K562 (cell line): ENCODE measurements around the gene HBM. TPM values are rescaled to one million over a fixed set of nuclear protein-coding genes. Genes with fewer than 3 reads are reported as not detected.

Experiments
- ASH1L ChIP-seq: fragments of 450-650 bp; IDR thresholded peaks from 2 replicates; pipeline ENCODE4 v1.6.1; 2018; ENCODE audit warnings: borderline replicate concordance, mild to moderate bottlenecking, low read depth; ENCODE audit not compliant: partially characterized antibody
- BRF2 ChIP-seq: IDR thresholded peaks from 3 replicates; pipeline ENCODE4 v1.6.1; 2011; ENCODE audit warnings: borderline replicate concordance, mild to moderate bottlenecking; ENCODE audit not compliant: insufficient read length, insufficient read depth
- CSDE1 ChIP-seq, 2 experiments: fragments of 450-650 bp; IDR thresholded peaks; 2 replicates each; pipeline ENCODE4 v1.6.1; 2016; ENCODE audit warnings: mild to moderate bottlenecking in 1 of 2
- CTBP1 ChIP-seq: fragments of 450-650 bp; IDR thresholded peaks from 2 replicates; pipeline ENCODE4 v1.6.1; 2016; ENCODE audit warnings: borderline replicate concordance
- EGR1 ChIP-seq: fragments of 450-650 bp; conservative IDR thresholded peaks from 2 replicates; pipeline ENCODE4 v1.6.1; 2017; ENCODE audit warnings: mild to moderate bottlenecking
- GATAD2A ChIP-seq: fragments of 450-650 bp; IDR thresholded peaks from 2 replicates; pipeline ENCODE4 v1.6.1; 2017
- GTF2A2 ChIP-seq: IDR thresholded peaks from 2 replicates; pipeline ENCODE4 v1.6.1; 2016; ENCODE audit warnings: mild to moderate bottlenecking, missing genetic modification characterization, missing compliant biosample characterization
- HIVEP1 ChIP-seq: fragments of 250-450 bp; sonication (Bioruptor Pico); IDR thresholded peaks from 2 replicates; pipeline ENCODE4 v1.4.0; 2020; ENCODE audit warnings: mild to moderate bottlenecking
- IRF1 ChIP-seq: sonication (generic); formaldehyde crosslinking; IDR thresholded peaks from 2 replicates; pipeline ENCODE4 v1.8.0; 2022; ENCODE audit warnings: missing genetic modification reagents, mild to moderate bottlenecking, borderline replicate concordance
- MTF1 ChIP-seq: fragments of 250-450 bp; sonication (Bioruptor Pico); IDR thresholded peaks from 2 replicates; pipeline ENCODE4 v1.9.0; 2021; ENCODE audit warnings: moderate library complexity, mild to moderate bottlenecking, inconsistent platforms, borderline replicate concordance
- MXI1 ChIP-seq: IDR thresholded peaks from 2 replicates; pipeline ENCODE4 v1.6.1; 2011; ENCODE audit warnings: low read depth, mild to moderate bottlenecking, improper control_type of control experiment, low read length
- NFE2 ChIP-seq: IDR thresholded peaks from 2 replicates; pipeline ENCODE4 v1.6.1; 2014; ENCODE audit warnings: antibody characterized with exemption, low read depth
- NFRKB ChIP-seq: fragments of 450-650 bp; IDR thresholded peaks from 2 replicates; pipeline ENCODE4 v1.6.1; 2016; ENCODE audit warnings: low read depth
- NR2C2 ChIP-seq, 2 experiments: fragments of 200-800 bp in 1 of 2; sonication (Bioruptor generic) in 1 of 2; sonication (generic) in 1 of 2; formaldehyde crosslinking in 1 of 2; IDR thresholded peaks; 2 replicates each; pipeline versions ENCODE4 v1.6.1 to v1.8.0; 2016 to 2022; ENCODE audit warnings: mild to moderate bottlenecking in 1 of 2, missing compliant biosample characterization in 1 of 2, missing genetic modification characterization in 1 of 2, missing genetic modification reagents in 1 of 2
- RBFOX2 ChIP-seq: fragments of 200-400 bp; formaldehyde crosslinking; IDR thresholded peaks from 2 replicates; pipeline ENCODE4 v1.6.1; 2017; ENCODE audit warnings: low read depth, mild to moderate bottlenecking, low read length, moderate library complexity
- RREB1 ChIP-seq: fragments of 250-450 bp; sonication (Bioruptor Pico); IDR thresholded peaks from 2 replicates; pipeline ENCODE4 v1.4.0; 2020
- SIN3B ChIP-seq: fragments of 450-650 bp; IDR thresholded peaks from 2 replicates; pipeline ENCODE4 v1.6.1; 2017; ENCODE audit warnings: low read depth, mild to moderate bottlenecking, moderate library complexity
- SIX5 ChIP-seq, 2 experiments: IDR thresholded peaks; 2 replicates each; pipeline ENCODE4 v1.6.1; 2011; ENCODE audit warnings: low read length in 2 of 2, borderline replicate concordance in 1 of 2, low read depth in 1 of 2, mild to moderate bottlenecking in 1 of 2, moderate library complexity in 1 of 2; ENCODE audit not compliant: insufficient read depth in 1 of 2
- SRSF1 ChIP-seq: fragments of 200-400 bp; formaldehyde crosslinking; IDR thresholded peaks from 2 replicates; pipeline ENCODE4 v1.6.1; 2017; ENCODE audit warnings: mild to moderate bottlenecking, low read depth, low read length, moderate library complexity
- TAF1 ChIP-seq: IDR thresholded peaks from 2 replicates; pipeline ENCODE4 v1.6.1; 2011; ENCODE audit warnings: mild to moderate bottlenecking, low read length, moderate library complexity; ENCODE audit not compliant: insufficient read depth, control insufficient read depth, severe bottlenecking; ENCODE audit errors: extremely low read depth
- U2AF1 ChIP-seq: fragments of 200-400 bp; formaldehyde crosslinking; optimal IDR thresholded peaks from 2 replicates; pipeline ENCODE3; 2017; ENCODE audit warnings: mild to moderate bottlenecking, low read depth, low read length, moderate library complexity
- ZEB2 ChIP-seq: fragments of 450-650 bp; IDR thresholded peaks from 2 replicates; pipeline ENCODE4 v1.6.1; 2016
- ZNF780A ChIP-seq: fragments of 250-450 bp; sonication (Bioruptor Pico); IDR thresholded peaks from 2 replicates; pipeline ENCODE4 v1.5.0; 2021; ENCODE audit warnings: mild to moderate bottlenecking
- polyA plus RNA-seq, 8 experiments: library from polyadenylated mRNA; depleted of rRNA in 4 of 8; stranded (reverse) in 5 of 8; unstranded in 3 of 8; fragments of >200 nt; fragmentation: Nextera tagmentation in 2 of 8; fragmentation: Illumina TruSeq in 1 of 8; extraction: Ambion mirVana in 2 of 8; extraction: Trizol in 1 of 8; gene quantifications; 2 replicates each; pipeline versions ENCODE4 v1.2.1 to v1.2.3, GENCODE V29; 2011 to 2014; ENCODE audit warnings: inconsistent platforms in 1 of 8, missing spikeins in 1 of 8
- total RNA-seq, 7 experiments: library from RNA; depleted of rRNA in 6 of 7; stranded (reverse); fragments of >200 nt in 6 of 7; fragmentation: Illumina TruSeq in 2 of 7; extraction: Trizol in 2 of 7; gene quantifications; 2 replicates each; pipeline versions ENCODE4 v1.2.1 to v1.2.3, GENCODE V29; 2011 to 2021; ENCODE audit warnings: low replicate concordance in 1 of 7

HBM gene
- total and polyA plus RNA-seq, 9 of the 15 experiments (the other 6 are each of a cell fraction or from before 2014, with no cell fraction given), result not detected

- TF ChIP-seq MTF1 (CRISPR knock-in tag) (no peak), MXI1 (no peak), RREB1 (no peak), RBFOX2 (0 out of 2 replicates have a peak, but pooled peaks have one; percentile 21), ZNF780A (CRISPR knock-in tag) (no peak), SIN3B (no peak), SRSF1 (no peak), GTF2A2 (tag) (peak; percentile 35; the same call in 1 of the 2 replicates), CSDE1 (IDR thresholded peaks at IDR 0.05) (no peak), NR2C2 (CRISPR knock-in tag; IDR thresholded peaks at IDR 0.05) (no peak), NR2C2 (tag; IDR thresholded peaks at IDR 0.05) (no peak; the same call in 1 of the 2 replicates), BRF2 (no peak), NFE2 (no peak), SIX5 (IDR thresholded peaks at IDR 0.05; ENCODE audit: borderline replicate concordance in 1 of 2, insufficient read depth in 1 of 2, low read depth in 1 of 2, low read length in 2 of 2) (no peak), ASH1L (no peak), ZEB2 (no peak), U2AF1 (no peak), HIVEP1 (no peak), EGR1 (no peak), IRF1 (CRISPR knock-in tag) (no peak), GATAD2A (0 out of 2 replicates have a peak, but pooled peaks have one; percentile 39), TAF1 (no peak), CTBP1 (no peak), NFRKB (0 out of 2 replicates have a peak, but pooled peaks have one; percentile 7)
Measured at GRCh38 chr16:143456-143855, 22.3 kb upstream of the HBM start (continued).
